ENCODE results near the gene SPTBN1.
A peak's percentile ranks its signal among the peaks of the same experiment; 100 is the strongest.
"Not testable (repeated sequence)": the region's sequence is repeated elsewhere in the genome, so short reads cannot be mapped to it uniquely, and the experiment has no call there.

Gene SPTBN1

GRCh38 chr2:54471221-54471711, 15.1 kb downstream of the SPTBN1 start:
- peak; percentile 86 for DNase-seq (ENCODE audit: low spot score)

- DNase-seq (ENCODE audit: low spot score): no peak
Observed at GRCh38 chr2:54473851-54474250, 17.7 kb downstream of the SPTBN1 start.

DNA sequence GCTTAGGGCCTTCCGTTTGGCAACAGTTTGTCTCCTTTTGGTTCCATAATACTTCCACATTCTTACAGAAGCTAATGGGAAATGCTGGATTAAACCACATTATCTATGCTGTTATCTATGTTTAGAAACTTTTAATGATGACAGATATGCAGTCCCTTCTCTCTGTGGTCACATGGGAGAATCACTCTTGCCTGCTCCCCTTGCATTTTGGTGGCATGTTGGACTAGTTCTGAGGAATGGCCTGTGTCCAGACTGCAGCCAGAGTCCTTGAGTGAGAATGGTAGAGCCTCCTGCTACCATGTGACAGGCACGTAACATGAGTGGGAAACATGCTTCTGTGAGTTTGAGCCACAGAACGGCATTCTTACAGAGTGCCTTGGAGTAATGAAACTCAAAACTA, 19.2 kb downstream of the SPTBN1 start:
- no peak for DNase-seq (ENCODE audit: low spot score)

DNA sequence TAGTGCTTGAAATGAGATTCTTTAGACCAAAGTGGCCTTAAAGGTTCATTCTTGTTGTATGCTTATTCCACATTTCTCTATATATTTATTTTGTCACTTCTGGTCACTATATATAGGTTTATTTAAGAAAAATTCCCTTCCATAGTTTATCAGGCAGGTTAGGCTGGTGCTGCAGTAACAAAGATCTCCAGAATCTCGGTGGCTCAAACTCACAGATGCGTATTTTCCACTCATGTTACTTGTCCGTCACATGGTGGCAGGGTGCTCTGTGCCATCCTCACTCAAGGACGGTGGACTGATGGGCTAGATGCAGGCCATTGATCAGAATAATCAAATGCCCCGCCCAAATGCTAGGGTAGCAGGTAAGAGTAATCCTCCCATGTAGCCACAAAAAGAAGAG, 19.8 kb downstream of the SPTBN1 start:
- no peak for DNase-seq (ENCODE audit: low spot score)

GRCh38 chr2:54476852-54477251, 20.7 kb downstream of the SPTBN1 start:
- no peak for DNase-seq (ENCODE audit: low spot score)

DNA sequence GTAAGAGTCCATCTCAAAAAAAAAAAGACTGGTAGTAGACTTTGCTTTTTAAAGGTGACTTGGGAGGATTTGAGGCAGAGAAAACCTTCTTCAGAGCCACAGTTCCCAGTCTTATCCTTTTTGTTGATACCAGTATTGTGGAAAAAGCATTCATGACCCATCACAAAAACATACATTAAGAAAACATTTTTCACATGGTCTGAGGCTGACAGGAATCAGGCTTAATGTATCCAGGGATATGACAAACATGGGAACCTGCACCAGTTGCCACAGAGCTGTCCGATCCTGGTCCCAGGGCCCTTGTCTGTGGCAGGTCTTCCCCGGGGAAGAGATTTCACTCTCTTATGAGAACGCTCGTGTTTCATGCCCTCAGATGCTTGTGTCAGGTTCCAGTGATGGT, 21.8 kb downstream of the SPTBN1 start:
- DNase-seq (ENCODE audit: low spot score): no peak

- no peak for DNase-seq (ENCODE audit: low spot score)
Observed at GRCh38 chr2:54478899-54479298, 22.8 kb downstream of the SPTBN1 start.

DNA sequence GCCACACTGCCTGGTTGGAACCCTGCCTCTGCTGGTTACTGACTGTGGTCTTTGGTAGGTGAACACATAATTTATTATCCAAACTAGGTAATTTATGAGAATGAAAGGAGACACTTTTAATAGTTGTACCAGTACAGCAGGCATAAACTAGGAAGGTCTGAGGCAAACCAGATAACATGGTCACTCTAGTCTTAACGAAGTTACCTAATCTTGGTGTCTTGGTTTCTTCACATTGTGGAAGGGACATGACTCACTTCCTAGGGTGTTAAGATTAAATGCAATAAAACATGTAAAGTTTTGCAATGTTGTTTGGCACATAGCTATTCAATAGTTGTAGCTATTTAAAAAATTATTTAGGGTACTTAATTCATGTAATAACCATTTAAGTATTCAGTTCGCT, 23.3 kb downstream of the SPTBN1 start:
- no peak for DNase-seq (ENCODE audit: low spot score)

GRCh38 chr2:54480025-54480424, 23.9 kb downstream of the SPTBN1 start:
- DNase-seq (ENCODE audit: low spot score): no peak

DNA sequence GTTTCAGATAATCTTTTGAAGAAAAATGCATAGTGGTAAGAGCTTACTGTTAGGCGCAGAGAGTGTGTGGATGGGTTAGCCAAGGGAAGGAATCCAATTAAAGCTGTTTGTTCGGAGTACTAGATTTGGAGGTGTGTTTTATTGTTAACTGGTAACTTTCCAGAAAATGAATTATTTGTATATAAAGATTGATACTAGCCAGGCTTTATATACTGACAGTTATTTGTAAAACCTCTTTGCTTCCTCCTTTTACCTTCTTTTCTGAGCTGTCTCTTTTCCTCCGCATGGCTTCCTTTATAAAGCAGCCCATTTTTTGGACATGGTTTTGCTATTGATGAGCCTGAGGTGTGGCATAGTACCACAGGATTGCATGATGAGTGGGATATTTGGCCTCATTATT, 25.6 kb downstream of the SPTBN1 start:
- DNase-seq (ENCODE audit: low spot score): no peak

DNA sequence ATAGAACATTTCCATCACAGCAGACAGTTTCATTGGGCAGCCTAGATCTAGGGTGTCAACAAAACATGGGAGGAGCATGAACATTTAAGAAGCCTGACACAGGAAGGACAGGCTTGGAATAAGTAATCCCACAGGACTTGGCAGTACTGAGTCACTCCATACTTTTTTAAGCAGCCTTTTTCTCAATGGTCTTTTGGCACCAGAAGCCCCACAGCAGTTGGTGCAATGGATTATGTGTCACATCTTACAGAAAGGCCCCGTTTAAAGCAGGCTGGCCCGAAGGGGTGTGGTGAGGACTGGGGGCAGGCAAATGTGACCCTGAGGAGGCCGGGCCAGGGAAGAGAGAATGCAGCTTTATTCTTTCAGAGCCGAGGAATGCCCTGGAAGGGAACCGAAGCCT, 26.6 kb downstream of the SPTBN1 start:
- no peak for DNase-seq (ENCODE audit: low spot score)

GRCh38 chr2:54483426-54483825, 27.3 kb downstream of the SPTBN1 start:
- DNase-seq (ENCODE audit: low spot score): no peak

DNA sequence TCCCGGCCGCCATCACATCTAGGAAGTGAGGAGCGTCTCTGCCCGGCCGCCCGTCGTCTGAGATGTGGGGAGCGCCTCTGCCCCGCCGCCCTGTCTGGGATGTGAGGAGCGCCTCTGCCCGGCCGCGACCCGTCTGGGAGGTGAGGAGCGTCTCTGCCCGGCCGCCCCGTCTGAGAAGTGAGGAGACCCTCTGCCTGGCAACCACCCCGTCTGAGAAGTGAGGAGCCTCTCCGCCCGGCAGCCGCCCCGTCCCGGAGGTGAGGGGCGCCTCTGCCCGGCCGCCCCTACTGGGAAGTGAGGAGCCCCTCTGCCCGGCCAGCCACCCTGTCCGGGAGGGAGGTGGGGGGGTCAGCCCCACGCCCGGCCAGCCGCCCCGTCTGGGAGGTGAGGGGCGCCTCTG, 29.6 kb downstream of the SPTBN1 start:
- not testable (repeated sequence) for DNase-seq (ENCODE audit: low spot score)

DNA sequence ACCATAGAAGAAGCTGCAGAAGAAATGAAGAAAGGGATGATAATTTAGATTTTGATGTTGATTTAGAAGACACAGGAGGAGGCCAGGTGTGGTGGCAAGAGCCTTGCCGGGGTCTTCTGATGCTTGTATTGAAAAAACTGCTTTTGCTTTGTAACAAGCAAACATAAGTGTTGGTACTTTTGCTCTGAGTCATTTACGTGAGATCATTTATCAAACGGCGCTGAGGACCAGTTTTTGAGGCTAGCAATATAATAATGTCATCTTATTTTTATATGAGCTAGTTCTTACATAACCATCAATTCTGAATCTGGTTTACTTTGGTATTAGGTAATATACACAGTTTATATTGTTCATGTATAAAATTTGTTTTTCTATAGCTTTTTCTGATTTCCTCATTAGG, 30.6 kb downstream of the SPTBN1 start:
- DNase-seq (ENCODE audit: low spot score): no peak

- no peak for DNase-seq (ENCODE audit: low spot score)
Observed at GRCh38 chr2:54490863-54491262, 34.7 kb downstream of the SPTBN1 start.

GRCh38 chr2:54492335-54492734, 36.2 kb downstream of the SPTBN1 start:
- no peak for DNase-seq (ENCODE audit: low spot score)

DNA sequence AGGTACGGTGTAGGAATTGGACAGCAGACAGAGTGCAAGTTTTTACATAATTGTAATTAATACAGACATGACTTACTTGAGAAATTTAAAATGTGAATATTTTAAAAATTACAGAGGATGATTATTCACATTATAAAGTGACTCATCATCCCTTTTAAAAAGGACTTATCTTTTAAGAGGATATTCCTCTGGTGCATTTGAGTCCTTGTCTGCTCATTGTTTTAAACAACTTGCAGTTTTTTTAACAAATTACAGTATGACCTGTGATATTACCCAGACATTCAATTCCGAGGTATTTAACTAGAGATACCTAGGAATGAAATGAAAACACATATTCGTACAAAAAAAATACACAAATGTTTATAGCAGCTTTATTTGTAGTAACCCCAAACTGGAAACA, 38.0 kb downstream of the SPTBN1 start:
- no peak for DNase-seq (ENCODE audit: low spot score)

- DNase-seq (ENCODE audit: low spot score): no peak
Observed at GRCh38 chr2:54496920-54497319, 40.8 kb downstream of the SPTBN1 start.

DNA sequence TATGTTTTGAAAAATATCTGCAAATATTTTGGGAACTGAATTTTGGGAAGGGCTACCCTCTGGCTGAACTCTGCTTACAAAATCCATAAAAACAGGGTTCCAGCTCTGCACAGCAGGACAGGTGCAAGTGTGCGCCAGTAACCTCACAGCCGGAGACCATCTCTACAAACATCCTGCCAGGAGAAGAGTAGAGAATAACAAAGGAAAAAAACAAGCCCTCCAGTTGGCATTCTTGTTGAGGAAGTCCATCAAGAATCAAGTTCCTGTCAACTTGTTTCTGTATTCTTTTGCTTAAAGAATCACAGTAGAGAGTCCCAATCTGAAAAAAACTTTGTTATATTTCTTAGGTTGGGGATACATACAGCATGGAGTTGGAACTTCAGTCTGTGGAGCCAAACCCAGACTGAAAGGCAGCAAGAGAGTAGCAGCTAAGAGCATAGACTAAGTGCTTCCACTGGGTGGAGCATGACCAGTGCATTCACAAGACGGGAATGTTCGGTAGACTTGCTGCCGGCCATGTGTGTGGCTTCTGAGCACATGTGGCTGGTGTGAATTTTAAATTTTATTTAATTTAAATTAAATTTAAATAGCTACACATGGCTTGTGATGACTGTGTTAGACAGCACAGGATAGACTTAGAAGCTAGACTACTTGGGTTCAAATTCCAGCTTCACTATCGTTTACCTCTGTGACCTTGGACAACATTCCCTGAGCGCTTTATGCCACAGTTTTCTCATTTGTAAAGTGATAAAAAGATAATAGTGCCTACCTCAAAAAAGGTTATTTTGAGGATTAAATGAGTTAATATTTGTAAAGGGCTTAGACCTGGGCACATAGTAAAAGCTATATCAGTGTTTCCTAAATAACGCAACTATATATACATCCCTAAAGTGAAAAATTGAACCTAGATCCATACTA, 41.9 kb downstream of the SPTBN1 start:
- DNase-seq (ENCODE audit: low spot score): peak; percentile 55

- no peak for DNase-seq (ENCODE audit: low spot score)
Observed at GRCh38 chr2:54499661-54500060, 43.5 kb downstream of the SPTBN1 start.

DNA sequence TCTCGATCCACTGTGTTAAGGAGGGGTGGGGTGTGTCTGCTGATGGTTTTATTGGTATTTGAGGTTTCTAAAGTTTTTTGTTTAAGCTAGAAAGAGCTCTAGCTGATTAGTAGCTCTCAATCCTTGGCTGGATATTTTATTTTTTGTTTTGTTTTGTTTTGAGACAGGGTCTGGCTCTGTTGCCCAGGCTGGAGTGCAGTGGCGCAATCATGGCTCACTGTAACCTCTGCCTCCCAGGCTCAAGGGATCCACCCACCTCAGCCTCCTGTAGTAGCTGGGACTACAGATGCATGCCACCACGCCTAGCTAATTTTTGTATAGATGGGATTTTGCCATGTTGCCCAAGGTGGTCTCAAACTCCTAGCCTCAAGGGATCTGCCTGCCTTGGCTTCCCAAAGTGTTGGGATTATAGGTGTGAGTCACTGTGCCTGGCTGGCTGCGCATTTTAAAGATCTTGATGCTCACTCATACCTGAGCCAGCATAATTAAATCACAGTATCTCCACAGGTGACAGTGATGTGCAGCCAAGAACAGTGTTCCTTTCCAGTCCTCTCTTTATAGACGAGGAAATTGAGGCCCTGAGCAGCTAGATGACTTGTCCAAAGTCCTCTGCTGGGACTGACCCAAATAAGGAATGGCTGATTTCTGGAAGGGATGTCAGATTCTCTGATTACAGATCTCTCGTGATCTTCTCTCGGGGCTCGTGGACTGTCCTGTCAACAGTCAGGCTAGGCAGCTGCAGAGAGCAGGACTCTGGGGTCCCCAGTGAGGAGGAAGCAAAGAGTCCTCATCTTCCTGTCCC, 44.5 kb downstream of the SPTBN1 start:
- peak; percentile 67 for DNase-seq (ENCODE audit: low spot score)

- DNase-seq (ENCODE audit: low spot score): no peak
Observed at GRCh38 chr2:54502731-54503130, 46.6 kb downstream of the SPTBN1 start.

GRCh38 chr2:54503192-54503591, 47.1 kb downstream of the SPTBN1 start:
- DNase-seq (ENCODE audit: low spot score): peak; percentile 47

All from cerebellar cortex (tissue), 1 donor.